Stimulated activated CD4-positive, alpha-beta T cell treated with anti-CD3 and anti-CD28 coated beads, TNF-alpha, amount 100 ng/mL, for 4 hours (primary cell): Measurements from ENCODE around the gene GNE.

Source experiments
- DNase-seq, 3 experiments: peaks; one replicate each; pipeline ENCODE4 v3.0.0-alpha.2; 2020; ENCODE audit warnings: low read depth in 3 of 3

GNE gene

GRCh38 chr9:36169166-36169565 lies 89.1 kb downstream of the GNE start, which contains the start of gene CCIN:
TSS of gene CCIN (plus strand) at chr9:36169388. CDS start at chr9:36169503, 115 bp downstream.
- DNase-seq: no peak

- DNase-seq: peak; percentile 68 to 74 (median 69)
Observed at GRCh38 chr9:36166168-36166927, 91.9 kb downstream of the GNE start.

- DNase-seq: no peak
Observed at GRCh38 chr9:36165826-36166167, 92.5 kb downstream of the GNE start.

GRCh38 chr9:36164989-36165388 lies 93.3 kb downstream of the GNE start:
- no peak for DNase-seq
